K562 treated with DMSO at 1 percent for 4 hours (cell line): Measurements from ENCODE around the gene GDI2. TPM values are rescaled to one million over a fixed set of nuclear protein-coding genes. Genes with fewer than 3 reads are reported as not detected.

Experiments
- total RNA-seq: library from RNA; unstranded; fragments of 300-600 nt; gene quantifications from 2 replicates; pipeline ENCODE4 v1.2.3, GENCODE V29; 2022; ENCODE audit not compliant: insufficient read depth

Gene GDI2
- total RNA-seq = 176 and 187 TPM in 2 replicates

GRCh38 chr10:5813341-5814109 lies at the start of gene GDI2:
TSS of gene GDI2 (minus strand) at chr10:5813434. CDS start at chr10:5813258, 176 bp downstream.

Other genes starting within 250 kb of the GDI2 start
- 24.7 and 25.7 TPM in 2 replicates for gene ASB13, start 146.8 kb downstream of the GDI2 start, total RNA-seq
- 18.5 and 19.3 TPM in 2 replicates for gene TASOR2, start 128.6 kb downstream of the GDI2 start, total RNA-seq
- 3.7 and 6.0 TPM in 2 replicates for gene ANKRD16, start 76.5 kb upstream of the GDI2 start, total RNA-seq
- 58.3 and 85.1 TPM in 2 replicates for gene FBH1, start 76.8 kb upstream of the GDI2 start, total RNA-seq
- 19.7 and 24.0 TPM in 2 replicates for gene IL15RA, start 164.1 kb upstream of the GDI2 start, total RNA-seq
- gene IL2RA, start 248.9 kb upstream of the GDI2 start, total RNA-seq = 0.50 and 1.8 TPM in 2 replicates